Stimulated activated naive CD8-positive, alpha-beta T cell treated with anti-CD3 and anti-CD28 coated beads, Interleukin-15, Interleukin-2, amounts not matched to agents 100 ng/mL and 50 ng/mL, for 24 hours (primary cell): ENCODE data around the gene FXYD1.
"Not testable (repeated sequence)": the region's sequence is repeated elsewhere in the genome, so short reads cannot be mapped to it uniquely, and the experiment has no call there.

Experiments used
- H3K27ac Mint-ChIP-seq: one replicate; pipeline ENCODE4 v1.8.0; 2021; ENCODE audit warnings: mild to moderate bottlenecking, mixed read lengths
- H3K27me3 Mint-ChIP-seq: one replicate; pipeline ENCODE4 v1.8.0; 2021; ENCODE audit warnings: mixed read lengths
- H3K36me3 Mint-ChIP-seq: one replicate; pipeline ENCODE4 v1.8.0; 2021; ENCODE audit warnings: low read depth, mixed read lengths
- H3K4me1 Mint-ChIP-seq: one replicate; pipeline ENCODE4 v1.8.0; 2021; ENCODE audit warnings: low read depth, mixed read lengths
- H3K4me3 Mint-ChIP-seq: one replicate; pipeline ENCODE4 v1.8.0; 2021; ENCODE audit warnings: mild to moderate bottlenecking, mixed read lengths
- H3K9me3 Mint-ChIP-seq: one replicate; pipeline ENCODE4 v1.8.0; 2021; ENCODE audit warnings: mixed read lengths

FXYD1 gene

GRCh38 chr19:35103614-35104013, 35.0 kb upstream of the FXYD1 start:
- Mint-ChIP-seq H3K27ac (peak overlapping the region; percentile 61), H3K4me1 (peaks cover 11% of the 10 kb centered on the region)
- not testable (repeated sequence) for H3K9me3 Mint-ChIP-seq, H3K27me3 Mint-ChIP-seq, H3K4me3 Mint-ChIP-seq, H3K36me3 Mint-ChIP-seq

DNA sequence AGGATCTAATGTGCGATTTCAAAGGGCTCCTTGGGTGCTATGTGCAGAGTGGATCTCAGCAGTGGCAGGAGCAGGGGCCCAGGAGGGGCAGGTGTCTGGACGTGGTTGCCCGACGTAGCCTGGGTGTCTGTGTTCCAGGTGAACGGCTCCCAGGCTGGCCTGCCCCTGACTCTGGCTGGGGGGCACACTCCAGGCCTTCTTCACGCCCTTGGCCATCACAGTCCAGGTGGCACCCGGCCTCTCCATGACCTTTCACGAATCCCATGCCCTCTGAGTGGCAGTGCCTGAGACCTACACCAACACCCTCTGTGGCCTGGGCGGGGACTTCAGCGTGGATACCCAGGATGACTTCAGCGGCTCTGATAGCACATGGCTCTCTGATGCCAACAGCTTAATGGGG, 34.3 kb upstream of the FXYD1 start:
- peaks cover 11% of the 10 kb centered on the region for H3K4me1 Mint-ChIP-seq
- no peaks in the 10 kb centered on the region for H3K36me3 Mint-ChIP-seq
- no peak overlapping the region for H3K4me3 Mint-ChIP-seq
- H3K9me3 Mint-ChIP-seq: no peaks in the 10 kb centered on the region
- H3K27ac Mint-ChIP-seq: no peak overlapping the region
- H3K27me3 Mint-ChIP-seq: no peaks in the 10 kb centered on the region

DNA sequence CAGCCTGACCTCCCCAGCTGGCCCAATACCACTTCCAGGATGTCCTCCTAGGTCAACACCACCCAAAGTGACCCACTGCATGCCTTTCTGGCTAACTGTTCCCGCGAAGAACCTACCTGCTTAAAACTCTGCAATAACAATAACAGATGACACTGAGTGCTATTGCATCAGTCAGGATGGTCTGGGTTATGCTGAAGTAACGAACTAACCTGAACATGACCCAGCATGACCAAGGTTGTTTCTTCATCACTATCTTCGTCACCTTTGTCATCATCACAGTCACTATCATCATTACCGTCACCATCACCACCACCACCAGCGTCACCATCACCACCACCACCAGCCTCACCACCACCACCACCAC, 33.6 kb upstream of the FXYD1 start:
- no peaks in the 10 kb centered on the region for H3K27me3 Mint-ChIP-seq
- peaks cover 11% of the 10 kb centered on the region for H3K4me1 Mint-ChIP-seq
- H3K27ac Mint-ChIP-seq: no peak overlapping the region
- H3K4me3 Mint-ChIP-seq: no peak overlapping the region
- no peaks in the 10 kb centered on the region for H3K9me3 Mint-ChIP-seq
- no peaks in the 10 kb centered on the region for H3K36me3 Mint-ChIP-seq

GRCh38 chr19:35105411-35106290, 33.0 kb upstream of the FXYD1 start:
- H3K36me3 Mint-ChIP-seq: no peaks in the 10 kb centered on the region
- H3K9me3 Mint-ChIP-seq: no peaks in the 10 kb centered on the region
- peaks cover 11% of the 10 kb centered on the region for H3K4me1 Mint-ChIP-seq
- H3K27me3 Mint-ChIP-seq: peaks cover under 1% of the 10 kb centered on the region
- H3K27ac Mint-ChIP-seq: no peak overlapping the region
- H3K4me3 Mint-ChIP-seq: no peak overlapping the region

- Mint-ChIP-seq H3K27ac (no peak overlapping the region), H3K36me3 (no peaks in the 10 kb centered on the region), H3K4me1 (peaks cover 11% of the 10 kb centered on the region), H3K4me3 (no peak overlapping the region), H3K27me3 (peaks cover 3% of the 10 kb centered on the region), H3K9me3 (no peaks in the 10 kb centered on the region)
Measured at GRCh38 chr19:35106291-35106583, 32.4 kb upstream of the FXYD1 start.

DNA sequence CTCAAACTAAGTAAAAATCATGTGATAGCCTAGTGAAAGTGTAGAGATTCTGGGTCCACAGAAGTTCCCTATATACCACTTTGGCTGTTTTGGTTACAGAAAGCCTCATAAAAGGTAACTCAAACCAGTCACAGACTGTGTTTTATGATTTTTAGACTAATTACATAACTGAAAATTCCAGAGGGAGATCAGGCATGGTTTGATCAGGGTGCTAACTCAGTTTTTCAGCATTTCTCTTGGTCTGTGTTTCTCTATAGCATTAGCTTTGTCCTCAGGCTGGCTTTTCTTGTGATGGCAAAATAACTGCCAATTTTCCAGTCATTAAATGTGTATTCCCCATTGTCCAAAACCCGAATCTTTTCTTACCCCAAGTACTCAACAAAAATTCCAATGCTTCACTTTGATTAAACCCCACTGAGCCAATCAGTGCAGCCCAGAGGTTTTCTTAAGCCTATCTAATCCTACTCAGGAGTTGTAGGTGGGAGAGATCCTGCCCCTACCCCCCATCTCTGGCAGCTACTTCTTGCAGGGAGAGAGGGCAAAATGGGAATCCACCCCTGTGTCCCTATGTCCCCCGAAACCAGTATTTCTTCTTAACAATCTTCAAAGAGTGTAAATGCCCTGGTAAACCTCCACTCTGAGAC, 31.6 kb upstream of the FXYD1 start:
- H3K27ac Mint-ChIP-seq: no peak overlapping the region
- no peaks in the 10 kb centered on the region for H3K36me3 Mint-ChIP-seq
- H3K27me3 Mint-ChIP-seq: peaks cover 3% of the 10 kb centered on the region
- H3K4me3 Mint-ChIP-seq: no peak overlapping the region
- H3K4me1 Mint-ChIP-seq: peaks cover 11% of the 10 kb centered on the region
- no peaks in the 10 kb centered on the region for H3K9me3 Mint-ChIP-seq

DNA sequence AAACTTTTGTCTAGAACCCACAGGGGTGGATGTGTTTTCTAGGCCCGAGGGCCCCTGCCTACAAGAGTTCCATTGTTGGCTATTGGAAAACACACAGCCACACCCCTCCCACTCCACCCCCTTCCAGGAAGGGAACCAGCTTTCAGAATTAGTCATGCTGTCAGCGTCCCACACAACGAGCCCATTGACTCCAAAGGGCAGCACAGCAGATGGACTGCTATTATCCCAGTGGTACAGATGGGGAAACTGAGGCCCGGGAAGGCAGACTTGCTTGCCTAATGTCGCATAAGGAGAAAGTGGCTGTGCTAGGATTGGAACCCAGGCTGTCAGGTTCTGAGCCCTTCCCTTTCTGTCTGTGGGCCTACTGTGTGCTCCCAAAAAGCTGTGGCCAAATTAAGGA, 31.1 kb upstream of the FXYD1 start:
- H3K9me3 Mint-ChIP-seq: no peaks in the 10 kb centered on the region
- H3K4me3 Mint-ChIP-seq: no peak overlapping the region
- H3K36me3 Mint-ChIP-seq: no peaks in the 10 kb centered on the region
- peaks cover 11% of the 10 kb centered on the region for H3K4me1 Mint-ChIP-seq
- no peak overlapping the region for H3K27ac Mint-ChIP-seq
- H3K27me3 Mint-ChIP-seq: peaks cover 3% of the 10 kb centered on the region

GRCh38 chr19:35108730-35109129, 29.9 kb upstream of the FXYD1 start:
- no peaks in the 10 kb centered on the region for H3K36me3 Mint-ChIP-seq
- no peak overlapping the region for H3K4me3 Mint-ChIP-seq
- H3K9me3 Mint-ChIP-seq: no peaks in the 10 kb centered on the region
- H3K27me3 Mint-ChIP-seq: peaks cover 3% of the 10 kb centered on the region
- H3K27ac Mint-ChIP-seq: no peak overlapping the region
- peaks cover 11% of the 10 kb centered on the region for H3K4me1 Mint-ChIP-seq

GRCh38 chr19:35109395-35110112, 29.1 kb upstream of the FXYD1 start:
- peaks cover 14% of the 10 kb centered on the region for H3K4me1 Mint-ChIP-seq
- H3K4me3 Mint-ChIP-seq: no peak overlapping the region
- no peaks in the 10 kb centered on the region for H3K36me3 Mint-ChIP-seq
- no peak overlapping the region for H3K27ac Mint-ChIP-seq
- no peaks in the 10 kb centered on the region for H3K9me3 Mint-ChIP-seq
- H3K27me3 Mint-ChIP-seq: peaks cover 3% of the 10 kb centered on the region

DNA sequence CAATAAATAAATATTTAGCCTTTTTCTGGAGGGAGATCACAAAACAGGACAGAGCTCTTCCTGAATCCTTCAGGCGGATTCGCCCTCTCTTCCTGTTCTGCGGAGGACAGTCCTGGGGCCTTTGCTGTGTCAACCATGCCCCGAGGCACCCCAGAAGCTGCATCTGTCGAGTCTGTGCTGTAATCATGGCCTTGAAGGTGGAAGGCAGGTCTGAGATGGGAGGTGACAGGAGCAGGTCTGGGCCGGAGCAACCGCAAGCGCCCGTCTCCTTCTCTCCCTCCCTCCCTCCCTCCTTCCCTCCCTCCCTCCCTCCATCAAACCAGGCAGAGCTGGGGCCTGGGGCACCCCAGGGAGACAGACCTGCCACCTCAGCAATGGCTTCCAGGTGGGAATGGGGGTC, 27.6 kb upstream of the FXYD1 start:
- H3K36me3 Mint-ChIP-seq: no peaks in the 10 kb centered on the region
- peaks cover 3% of the 10 kb centered on the region for H3K27me3 Mint-ChIP-seq
- peaks cover 18% of the 10 kb centered on the region for H3K4me1 Mint-ChIP-seq
- H3K4me3 Mint-ChIP-seq: no peak overlapping the region
- H3K27ac Mint-ChIP-seq: no peak overlapping the region
- no peaks in the 10 kb centered on the region for H3K9me3 Mint-ChIP-seq

GRCh38 chr19:35112995-35113688, 25.5 kb upstream of the FXYD1 start:
- H3K36me3 Mint-ChIP-seq: no peaks in the 10 kb centered on the region
- peaks cover 6% of the 10 kb centered on the region for H3K4me1 Mint-ChIP-seq
- no peaks in the 10 kb centered on the region for H3K9me3 Mint-ChIP-seq
- H3K27me3 Mint-ChIP-seq: peaks cover 3% of the 10 kb centered on the region
- H3K27ac Mint-ChIP-seq: no peak overlapping the region
- no peak overlapping the region for H3K4me3 Mint-ChIP-seq

GRCh38 chr19:35114353-35115176, 24.1 kb upstream of the FXYD1 start:
- Mint-ChIP-seq H3K4me3 (peak overlapping the region; percentile 32), H3K4me1 (peaks cover 6% of the 10 kb centered on the region), H3K36me3 (no peaks in the 10 kb centered on the region), H3K27me3 (peaks cover 3% of the 10 kb centered on the region), H3K9me3 (no peaks in the 10 kb centered on the region), H3K27ac (no peak overlapping the region)

GRCh38 chr19:35115177-35115951, 23.3 kb upstream of the FXYD1 start, which contains the start of gene FXYD3:
Gene FXYD3 (plus strand): TSS chr19:35115823. CDS start chr19:35119377, 3,554 bp downstream.
- no peak within 1 kb of the TSS for H3K27ac Mint-ChIP-seq
- peak within 1 kb of the TSS; percentile 32 for H3K4me3 Mint-ChIP-seq
- H3K36me3 Mint-ChIP-seq: no peaks in the 10 kb centered on the region
- H3K4me1 Mint-ChIP-seq: peaks cover 6% of the 10 kb centered on the region
- H3K9me3 Mint-ChIP-seq: no peaks in the 10 kb centered on the region
- H3K27me3 Mint-ChIP-seq: peaks cover 3% of the 10 kb centered on the region
